Astrocyte of the spinal cord (primary cell): ENCODE data around the gene ATP2B2.

Experiments used
- DNase-seq: peaks from one replicate; pipeline ENCODE4 v3.0.0; 2011; ENCODE audit warnings: low read depth, low spot score
- H3K4me3 ChIP-seq: 2 replicates; pipeline ENCODE4 v1.5.1; 2011; ENCODE audit warnings: low read depth, mild to moderate bottlenecking, low read length, moderate library complexity
- in situ Hi-C: cut with HindIII; loops from 2 replicates; pipeline ENCODE4 v1.10.0; 2017; ENCODE audit warnings: low sequenced_read_pairs
- TF ChIP-seq, protein P1 (sequence below): IDR thresholded peaks from 2 replicates; pipeline ENCODE4 v1.5.1; 2012; ENCODE audit warnings: low read depth, mild to moderate bottlenecking, low read length, inconsistent platforms

The ATP2B2 gene

GRCh38 chr3:10474847-10475246 lies 30.5 kb downstream of the ATP2B2 start:
- H3K4me3 ChIP-seq = no peak overlapping the region
- in situ Hi-C loops = no loop called here
- DNase-seq = no peak
- TF ChIP-seq, protein P1, sequence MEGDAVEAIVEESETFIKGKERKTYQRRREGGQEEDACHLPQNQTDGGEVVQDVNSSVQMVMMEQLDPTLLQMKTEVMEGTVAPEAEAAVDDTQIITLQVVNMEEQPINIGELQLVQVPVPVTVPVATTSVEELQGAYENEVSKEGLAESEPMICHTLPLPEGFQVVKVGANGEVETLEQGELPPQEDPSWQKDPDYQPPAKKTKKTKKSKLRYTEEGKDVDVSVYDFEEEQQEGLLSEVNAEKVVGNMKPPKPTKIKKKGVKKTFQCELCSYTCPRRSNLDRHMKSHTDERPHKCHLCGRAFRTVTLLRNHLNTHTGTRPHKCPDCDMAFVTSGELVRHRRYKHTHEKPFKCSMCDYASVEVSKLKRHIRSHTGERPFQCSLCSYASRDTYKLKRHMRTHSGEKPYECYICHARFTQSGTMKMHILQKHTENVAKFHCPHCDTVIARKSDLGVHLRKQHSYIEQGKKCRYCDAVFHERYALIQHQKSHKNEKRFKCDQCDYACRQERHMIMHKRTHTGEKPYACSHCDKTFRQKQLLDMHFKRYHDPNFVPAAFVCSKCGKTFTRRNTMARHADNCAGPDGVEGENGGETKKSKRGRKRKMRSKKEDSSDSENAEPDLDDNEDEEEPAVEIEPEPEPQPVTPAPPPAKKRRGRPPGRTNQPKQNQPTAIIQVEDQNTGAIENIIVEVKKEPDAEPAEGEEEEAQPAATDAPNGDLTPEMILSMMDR = no peak

DNA sequence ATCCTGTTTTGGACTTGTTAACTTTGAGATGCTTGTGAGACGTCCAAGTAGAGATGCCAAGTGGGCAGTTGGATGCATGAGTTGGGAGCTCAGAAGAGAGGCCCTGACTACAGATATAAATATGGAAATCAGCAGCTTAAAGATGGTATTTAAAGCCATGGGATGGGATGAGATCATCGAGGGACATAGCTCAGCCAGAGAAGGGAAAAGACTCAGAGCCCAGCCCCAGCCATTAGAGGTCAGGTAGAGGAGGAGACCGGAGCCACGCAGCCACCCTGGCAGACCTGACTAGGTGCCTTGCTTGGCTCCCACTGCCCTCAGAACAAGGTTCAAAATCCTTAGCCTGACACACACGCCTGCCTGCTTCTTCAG lies 31.1 kb downstream of the ATP2B2 start:
- no peak overlapping the region for H3K4me3 ChIP-seq
- DNase-seq = no peak
- in situ Hi-C loops = no loop called here
- TF ChIP-seq, protein P1 = no peak

DNA sequence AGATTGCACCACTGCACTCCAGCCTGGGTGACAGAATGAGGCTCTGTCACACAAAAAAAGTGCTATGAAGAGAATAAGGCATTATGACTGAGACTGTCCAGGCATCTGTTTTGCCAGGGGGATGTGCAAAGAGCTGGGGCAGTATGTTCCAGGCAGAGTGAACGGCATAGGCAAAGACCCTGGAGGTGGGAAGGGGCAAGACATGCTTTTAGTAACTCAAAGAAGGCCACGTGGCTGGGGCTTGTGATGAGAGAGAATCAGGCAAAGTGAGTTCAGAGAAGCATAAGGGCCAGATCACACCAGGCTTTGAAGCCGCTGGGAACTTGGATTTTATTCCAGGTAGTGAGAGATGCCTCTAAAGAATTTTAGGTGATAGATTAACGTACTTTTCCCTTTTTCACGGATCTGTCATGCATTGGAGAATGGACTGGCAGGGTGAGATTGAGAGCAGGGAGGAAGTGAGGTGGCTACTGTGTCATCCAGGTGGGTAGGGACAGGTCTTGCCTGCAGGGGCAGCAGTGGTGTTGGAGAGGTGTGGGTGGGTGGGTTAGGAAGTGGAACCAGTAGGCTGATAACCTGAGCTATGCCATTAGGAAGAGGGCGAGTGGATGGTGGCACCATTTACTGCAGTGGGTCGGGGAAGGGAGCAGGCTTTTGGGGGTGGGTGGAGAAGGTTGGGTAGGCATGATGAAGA lies 31.7 kb downstream of the ATP2B2 start:
- H3K4me3 ChIP-seq = no peak overlapping the region
- in situ Hi-C loops = no loop called here
- no peak for DNase-seq
- TF ChIP-seq, protein P1 = no peak

- no peak overlapping the region for H3K4me3 ChIP-seq
- in situ Hi-C loops = no loop called here
- no peak for DNase-seq
- TF ChIP-seq, protein P1 = no peak
Observed at GRCh38 chr3:10472877-10473440, 32.4 kb downstream of the ATP2B2 start.

- DNase-seq = peak; percentile 7
- TF ChIP-seq, protein P1 = no peak
- H3K4me3 ChIP-seq = no peak overlapping the region
- in situ Hi-C loops = no loop called here
Observed at GRCh38 chr3:10471054-10471688, 34.2 kb downstream of the ATP2B2 start.

GRCh38 chr3:10470120-10471053 lies 35.0 kb downstream of the ATP2B2 start:
- TF ChIP-seq, protein P1 = no peak
- in situ Hi-C loops = no loop called here
- no peak overlapping the region for H3K4me3 ChIP-seq
- no peak for DNase-seq
